ENCODE data around the gene PTPRN2. TPM values are rescaled to one million over a fixed set of nuclear protein-coding genes. Genes with fewer than 3 reads are reported as not detected.

Gene PTPRN2
- total and polyA plus RNA-seq, 2 of the 8 experiments (the other 6 are each of a cell fraction or from before 2014, with no cell fraction given) = 2.6 to 4.5 TPM

- peaks cover 8 to 67% of the 10 kb centered on the region in 2 experiments; a peak in 3 of 4 replicates for H3K9me3 ChIP-seq (ENCODE audit: insufficient read depth in 2 of 2, low read depth in 1 of 2, low read length in 1 of 2)
- H3K4me1 ChIP-seq (replicated peaks in 1 of 4; ENCODE audit: control insufficient read depth in 3 of 4, insufficient read depth in 4 of 4, low read length in 3 of 4) = peaks cover 0 to 8% (median 0%) of the 10 kb centered on the region in 4 experiments; a peak in 4 of 7 replicates
- H4K20me1 ChIP-seq (replicated peaks in 1 of 2; ENCODE audit: control insufficient read depth in 1 of 2, insufficient read depth in 2 of 2, low read length in 2 of 2) = no peaks in the 10 kb centered on the region
- no peak overlapping the region for H3K4ac ChIP-seq (replicated peaks; ENCODE audit: insufficient read length, low read depth, low read length)
- H3K27ac ChIP-seq (ENCODE audit: low read depth, low read length) = no peak overlapping the region
- no peak overlapping the region for H2AK5ac ChIP-seq (ENCODE audit: low read depth, low read length)
- DNase-seq (ENCODE audit: low read depth in 1 of 2, low spot score in 2 of 2) (no peak), FAIRE-seq (no peak)
- no peak overlapping the region for H2BK20ac ChIP-seq (ENCODE audit: low read length)
- H3K4me3 ChIP-seq (ENCODE audit: extremely low read depth in 1 of 4, insufficient read depth in 2 of 4, low read depth in 3 of 4, low read length in 4 of 4) = no peak overlapping the region
- H3K36me3 ChIP-seq (ENCODE audit: control insufficient read depth in 2 of 4, insufficient read depth in 4 of 4, low read length in 3 of 4) = no peaks in the 10 kb centered on the region
- no peaks in the 10 kb centered on the region for H3K79me2 ChIP-seq (ENCODE audit: control insufficient read depth in 1 of 2, insufficient read depth in 2 of 2, low read length in 2 of 2)
- H3K4me2 ChIP-seq (ENCODE audit: insufficient read depth in 1 of 2, low read depth in 2 of 2, low read length in 2 of 2) = no peak overlapping the region
- CTCF ChIA-PET (ENCODE audit: partially characterized antibody) = no interaction called here
- no peak overlapping the region for H4K8ac ChIP-seq (ENCODE audit: extremely low read depth, insufficient read depth, low read length)
- H4K5ac ChIP-seq (ENCODE audit: insufficient read length, low read depth, low read length) = no peak overlapping the region
- H2BK15ac ChIP-seq (ENCODE audit: low read length) = no peak overlapping the region
- H3K23me2 ChIP-seq (ENCODE audit: low read depth, low read length) = no peaks in the 10 kb centered on the region
- H3K18ac ChIP-seq (ENCODE audit: extremely low read depth, low read length) = no peak overlapping the region
- no peak overlapping the region for H3K23ac ChIP-seq (ENCODE audit: insufficient read length)
- no peak overlapping the region for H3K56ac ChIP-seq (replicated peaks; ENCODE audit: insufficient read length, low read depth, low read length)
- POLR2A ChIA-PET (ENCODE audit: partially characterized antibody) = no interaction called here
- H3K79me1 ChIP-seq (ENCODE audit: low read depth, low read length) = no peaks in the 10 kb centered on the region
- H2BK12ac ChIP-seq (ENCODE audit: low read depth, low read length) = no peak overlapping the region
- H3K27me3 ChIP-seq (replicated peaks in 1 of 4; ENCODE audit: control insufficient read depth in 3 of 4, extremely low read depth in 1 of 4, insufficient read depth in 3 of 4, low read length in 3 of 4) = no peaks in the 10 kb centered on the region
- no peak overlapping the region for H2BK120ac ChIP-seq (replicated peaks; ENCODE audit: low read depth, low read length)
- no peak overlapping the region for H3K14ac ChIP-seq (ENCODE audit: insufficient read length)
- no peak overlapping the region for H4K91ac ChIP-seq (replicated peaks; ENCODE audit: insufficient read length, low read length)
- no peak overlapping the region for H3K9ac ChIP-seq (replicated peaks in 1 of 4; ENCODE audit: extremely low read depth in 1 of 4, low read depth in 3 of 4, low read length in 3 of 4)
- no peak overlapping the region for H2BK5ac ChIP-seq (ENCODE audit: low read depth, low read length)
- 92% methylated on average over 10 of the region's 31 CpGs; no CpG with 5 or more reads in 1 of the 2 experiments for WGBS, 2 experiments (ENCODE audit: extremely low coverage in 1 of 2, insufficient coverage in 1 of 2, insufficient read length in 1 of 2, insufficient replicate concordance in 2 of 2, low coverage in 1 of 2, low lambda C conversion rate in 2 of 2, missing lambda C conversion rate in 1 of 2)
- no peak overlapping the region for H2AFZ ChIP-seq (ENCODE audit: low read length)
- TF ChIP-seq YY1 (IDR thresholded peaks at IDR 0.05; ENCODE audit: low read depth, low read length) = no peak
These were observed 314.4 kb downstream of the PTPRN2 start for GRCh38 chr7:158273138-158273651.

All from H1 (cell line).